ENCODE results near the gene NHLRC2.
"Not testable (repeated sequence)": the region's sequence is repeated elsewhere in the genome, so short reads cannot be mapped to it uniquely, and the experiment has no call there.

The NHLRC2 gene

DNA sequence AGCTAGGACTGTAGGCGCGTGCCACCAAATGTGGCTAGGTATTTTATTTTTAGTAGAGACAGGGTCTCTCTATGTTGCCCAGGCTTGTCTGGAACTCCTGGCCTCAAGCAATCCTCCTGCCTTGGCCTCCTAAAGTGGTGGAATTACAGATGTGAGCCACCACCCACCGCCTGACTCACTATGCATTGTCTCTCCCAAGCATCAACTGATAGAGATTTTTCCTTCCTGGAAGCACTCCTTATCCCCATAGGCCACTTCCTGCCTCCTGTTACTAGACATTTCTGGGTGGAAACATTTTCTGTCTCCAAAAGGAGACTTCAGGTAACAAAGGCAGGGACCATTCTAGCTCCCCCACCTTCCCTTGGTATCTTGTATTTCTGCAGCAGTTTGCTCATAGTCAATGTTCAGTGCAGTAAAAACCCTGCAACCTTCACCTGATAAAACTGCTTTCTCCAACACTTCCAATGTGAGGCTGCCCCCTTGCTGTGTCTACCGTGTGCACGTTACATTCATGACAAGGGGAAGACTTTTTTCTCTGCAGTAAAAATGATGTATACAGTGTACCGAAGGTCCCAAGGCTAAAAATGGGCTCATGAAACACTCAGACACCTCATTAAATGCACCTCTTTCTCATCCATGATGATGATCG is 84.9 kb downstream of the NHLRC2 start:
- DNase-seq (ENCODE audit: low read depth in 2 of 2): no peak

DNA sequence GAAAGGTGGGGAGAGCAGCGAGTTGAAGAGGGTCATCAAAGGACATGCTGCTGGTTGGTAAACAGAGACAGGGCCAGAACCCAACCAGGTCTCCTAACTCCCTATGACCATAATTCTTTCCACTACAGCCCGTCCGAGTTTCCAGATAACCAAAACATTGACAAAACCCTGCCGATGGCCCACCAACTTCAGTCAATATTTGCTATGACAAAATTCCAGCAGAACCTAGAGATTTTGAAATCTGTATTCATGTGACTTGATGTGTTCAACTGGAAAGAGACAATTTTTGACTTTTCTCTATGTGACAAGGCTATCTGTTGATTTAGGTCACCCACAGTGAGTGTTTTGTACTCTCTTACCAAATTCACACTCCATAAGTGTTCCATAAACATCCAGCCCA is 86.7 kb downstream of the NHLRC2 start:
- DNase-seq (ENCODE audit: low read depth in 2 of 2): no peak

DNA sequence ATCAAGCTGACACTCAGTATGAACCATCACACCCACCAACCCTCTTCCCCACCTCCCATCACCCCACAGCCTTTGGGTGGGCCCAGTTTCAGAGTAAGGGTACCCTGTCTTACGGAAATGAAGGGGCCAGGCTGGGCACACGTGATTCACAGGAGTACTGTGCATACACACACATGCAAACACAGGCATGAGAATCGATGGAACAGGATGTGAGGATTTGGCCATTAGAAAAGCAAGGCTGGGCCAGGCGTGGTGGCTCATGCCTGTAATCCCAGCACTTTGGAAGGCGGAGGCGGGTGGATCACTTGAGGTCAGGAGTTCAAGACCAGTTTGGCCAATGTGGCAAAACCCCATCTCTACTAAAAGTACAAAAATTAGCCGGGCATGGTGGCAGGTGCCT is 88.7 kb downstream of the NHLRC2 start:
- not testable (repeated sequence) for DNase-seq (ENCODE audit: low read depth in 2 of 2)

DNA sequence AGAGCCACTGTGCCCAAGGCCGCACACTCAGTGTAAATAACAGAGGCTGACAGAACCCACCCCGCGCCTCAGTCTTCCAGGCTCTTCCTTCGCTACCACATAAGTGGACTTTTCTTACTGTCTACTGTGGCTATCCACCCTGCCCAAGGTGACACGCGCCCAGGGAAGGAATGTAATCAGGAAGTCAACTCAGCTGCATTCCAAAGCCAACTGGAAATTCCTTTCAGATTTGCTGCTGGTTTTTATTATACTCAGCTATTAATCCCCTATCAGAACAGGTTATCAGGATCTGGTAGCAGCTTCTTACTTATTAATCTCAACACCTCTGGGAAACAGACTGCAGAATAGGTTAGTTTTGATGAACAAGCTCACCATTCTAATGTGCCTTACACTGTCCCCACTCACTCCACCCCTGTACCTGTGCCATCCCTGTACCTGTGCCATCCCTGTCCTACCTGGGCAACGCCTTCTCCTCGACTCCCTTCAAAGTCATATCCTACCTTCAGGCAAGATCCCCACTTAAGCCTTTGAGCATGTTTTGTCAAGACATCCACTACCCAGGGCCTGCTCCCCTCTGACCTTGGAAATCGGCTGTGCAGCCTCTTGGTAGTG is 90.7 kb downstream of the NHLRC2 start:
- DNase-seq (ENCODE audit: low read depth in 2 of 2): no peak

DNA sequence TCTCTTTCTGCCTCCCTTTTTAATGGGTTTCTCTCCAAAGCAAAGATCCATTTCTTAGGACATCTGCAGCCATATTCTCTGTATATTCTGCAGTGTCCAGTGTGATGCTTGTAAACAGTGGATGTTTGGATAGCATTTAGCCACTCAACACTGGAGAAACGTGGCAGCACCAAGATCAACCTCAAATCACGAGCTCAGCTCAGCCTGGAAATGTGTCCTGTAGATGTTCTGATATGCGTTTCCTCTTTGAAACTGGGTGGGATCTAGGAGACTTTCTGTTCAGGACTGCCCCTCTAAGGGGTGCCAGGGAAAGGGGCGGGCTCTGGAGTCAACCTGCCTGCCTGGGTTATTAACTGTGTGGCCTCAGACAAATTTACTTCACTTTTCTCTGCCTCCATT is 91.2 kb downstream of the NHLRC2 start:
- no peak for DNase-seq (ENCODE audit: low read depth in 2 of 2)

DNA sequence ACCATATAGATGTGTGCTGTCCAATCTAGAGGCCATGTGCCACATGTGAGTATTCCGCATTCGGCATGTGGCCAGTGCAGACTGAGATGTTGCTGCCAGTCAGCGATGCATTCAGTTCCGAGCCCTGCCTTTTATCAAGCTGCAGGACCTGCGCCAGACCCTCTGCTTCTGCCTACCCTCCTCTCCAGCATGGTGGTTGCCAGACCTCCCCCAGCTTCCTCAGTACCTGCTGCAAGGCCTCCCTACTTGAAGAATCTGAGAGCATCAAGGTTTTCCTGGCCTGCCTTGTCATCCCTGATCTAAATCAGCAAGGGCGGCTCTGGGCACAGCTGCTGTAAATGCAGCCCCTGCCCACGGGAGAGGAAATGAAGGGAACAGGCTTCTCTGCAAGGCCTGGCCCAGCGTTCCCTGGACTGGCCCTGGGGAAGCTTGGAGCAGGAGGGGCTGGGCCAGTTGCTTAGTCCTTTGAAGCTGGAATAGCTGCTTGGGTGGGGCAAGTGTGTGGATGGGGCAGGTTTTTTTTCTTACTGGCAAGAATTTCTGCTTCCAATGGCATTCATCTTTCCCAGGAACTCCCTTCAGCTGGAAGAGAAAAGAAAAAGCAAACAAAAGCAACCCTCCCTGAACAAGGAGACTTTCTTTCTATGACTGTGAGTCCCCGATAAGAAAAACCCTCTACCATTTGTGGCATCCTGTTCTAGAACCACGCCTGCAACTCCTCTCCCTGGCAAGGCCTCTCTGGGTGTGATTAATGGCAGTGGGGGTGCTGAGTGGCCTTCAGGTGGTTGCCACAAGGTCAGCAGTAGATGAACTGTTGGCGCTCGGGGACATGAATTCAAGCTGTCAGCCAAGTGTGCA is 93.0 kb downstream of the NHLRC2 start:
- DNase-seq (ENCODE audit: low read depth in 2 of 2): no peak

DNA sequence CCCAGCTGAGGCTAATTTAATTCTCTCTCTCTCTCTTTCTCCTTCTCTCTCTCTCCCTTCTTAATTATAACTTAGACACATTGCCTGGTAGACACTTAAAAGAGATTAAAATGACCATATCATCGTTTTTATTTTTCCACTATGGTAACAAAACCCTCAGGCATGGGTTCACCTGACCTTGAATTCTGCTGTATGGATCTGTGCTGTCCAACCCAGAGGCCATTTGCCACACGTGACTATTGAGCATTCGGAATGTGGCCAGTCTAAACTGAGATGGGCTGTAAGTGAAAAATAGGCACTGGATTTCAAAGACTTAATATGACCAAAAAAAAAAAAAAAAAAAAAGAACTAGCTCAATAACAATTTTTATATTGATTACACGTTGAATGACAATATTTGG is 93.6 kb downstream of the NHLRC2 start:
- no peak for DNase-seq (ENCODE audit: low read depth in 2 of 2)

DNA sequence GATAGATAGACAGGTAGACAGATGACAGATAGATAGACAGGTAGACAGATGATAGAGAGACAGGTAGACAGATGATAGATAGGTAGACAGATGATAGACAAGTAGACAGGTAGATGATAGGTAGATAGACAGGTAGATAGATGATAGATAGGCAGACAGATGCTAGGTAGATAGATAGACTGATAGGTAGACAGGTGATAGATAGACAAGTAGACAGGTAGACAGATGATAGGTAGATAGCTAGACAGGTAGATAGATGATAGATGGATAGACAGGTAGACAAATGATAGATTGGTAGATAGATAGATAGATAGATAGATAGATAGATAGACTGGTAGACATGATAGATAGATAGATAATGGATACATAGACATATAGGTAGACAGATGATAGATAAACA is 95.8 kb downstream of the NHLRC2 start:
- no peak for DNase-seq (ENCODE audit: low read depth in 2 of 2)

DNA sequence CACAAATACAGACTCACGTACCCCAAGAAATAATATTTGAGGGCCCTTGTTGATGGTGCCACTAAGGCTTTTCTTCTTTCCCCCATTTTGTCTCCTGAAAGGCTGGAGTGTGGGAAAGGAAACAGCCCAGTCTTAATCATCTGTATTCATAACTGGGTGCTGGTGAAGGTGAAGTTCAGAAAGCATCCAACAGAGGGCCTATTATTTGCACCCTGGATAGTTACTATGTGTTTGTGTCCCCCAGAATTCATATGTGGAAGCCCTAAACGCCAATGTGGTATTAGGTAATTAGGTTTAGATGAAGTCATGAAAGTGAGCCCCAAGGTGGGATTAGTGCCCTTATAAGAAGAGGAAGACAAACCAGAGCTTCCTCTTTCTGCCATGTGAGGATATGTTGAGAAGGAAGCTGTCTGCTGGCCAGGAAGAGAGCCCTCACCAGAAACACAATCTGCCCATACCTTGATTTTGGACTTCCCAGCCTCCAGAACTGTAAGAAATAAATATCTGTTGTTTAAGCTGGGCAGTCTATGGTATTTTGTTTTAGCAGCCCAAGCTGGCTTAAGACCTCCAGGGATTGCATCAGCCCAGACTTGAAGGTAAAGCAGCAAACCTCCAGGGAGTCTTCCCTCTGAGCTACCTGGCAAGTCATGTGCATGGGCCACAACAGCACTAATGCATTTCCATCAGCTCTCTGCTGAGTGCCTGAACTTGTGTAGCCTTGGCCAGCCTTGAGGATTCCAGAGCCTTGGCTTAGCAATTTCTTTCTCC is 99.2 kb downstream of the NHLRC2 start:
- no peak for DNase-seq (ENCODE audit: low read depth in 2 of 2)

DNA sequence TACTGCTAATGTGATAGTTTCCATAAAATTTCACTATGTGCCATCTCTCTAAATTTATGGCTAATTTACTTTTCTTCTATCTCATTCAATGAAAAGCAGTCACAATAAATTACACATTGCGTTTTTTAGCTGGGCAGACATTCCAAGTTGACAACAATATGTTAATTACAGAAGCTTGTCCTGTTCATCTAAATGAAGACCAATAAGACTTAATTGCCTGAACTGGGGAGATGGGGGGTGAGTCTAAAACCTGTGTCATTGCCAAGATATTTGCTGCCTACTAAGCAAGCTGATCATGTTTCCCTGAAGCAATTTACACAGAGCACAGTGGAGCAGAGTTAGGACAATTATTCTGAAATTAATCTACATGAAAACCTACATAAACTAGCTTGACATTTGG is 99.9 kb downstream of the NHLRC2 start:
- DNase-seq (ENCODE audit: low read depth in 2 of 2): no peak

DNA sequence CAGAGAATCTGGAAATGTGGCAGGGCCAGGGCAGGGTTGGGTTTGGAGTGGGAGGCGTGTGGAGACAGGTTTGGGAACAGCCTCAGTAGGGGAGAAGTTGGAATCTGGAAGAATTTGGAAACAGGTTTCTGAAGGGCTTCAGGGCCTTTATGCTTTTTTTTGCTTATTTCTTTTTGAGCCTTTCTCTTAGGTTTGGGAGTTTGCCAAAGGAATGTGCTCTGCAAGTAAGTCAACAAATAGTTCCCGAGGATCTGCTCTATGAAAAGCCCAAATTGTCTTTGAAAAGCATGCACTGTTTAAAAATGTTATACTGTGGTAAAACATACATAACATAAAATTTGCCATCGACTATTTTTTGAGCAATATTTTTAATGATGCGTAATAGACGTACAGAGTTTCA is 102.6 kb downstream of the NHLRC2 start:
- DNase-seq (ENCODE audit: low read depth in 2 of 2): no peak

DNA sequence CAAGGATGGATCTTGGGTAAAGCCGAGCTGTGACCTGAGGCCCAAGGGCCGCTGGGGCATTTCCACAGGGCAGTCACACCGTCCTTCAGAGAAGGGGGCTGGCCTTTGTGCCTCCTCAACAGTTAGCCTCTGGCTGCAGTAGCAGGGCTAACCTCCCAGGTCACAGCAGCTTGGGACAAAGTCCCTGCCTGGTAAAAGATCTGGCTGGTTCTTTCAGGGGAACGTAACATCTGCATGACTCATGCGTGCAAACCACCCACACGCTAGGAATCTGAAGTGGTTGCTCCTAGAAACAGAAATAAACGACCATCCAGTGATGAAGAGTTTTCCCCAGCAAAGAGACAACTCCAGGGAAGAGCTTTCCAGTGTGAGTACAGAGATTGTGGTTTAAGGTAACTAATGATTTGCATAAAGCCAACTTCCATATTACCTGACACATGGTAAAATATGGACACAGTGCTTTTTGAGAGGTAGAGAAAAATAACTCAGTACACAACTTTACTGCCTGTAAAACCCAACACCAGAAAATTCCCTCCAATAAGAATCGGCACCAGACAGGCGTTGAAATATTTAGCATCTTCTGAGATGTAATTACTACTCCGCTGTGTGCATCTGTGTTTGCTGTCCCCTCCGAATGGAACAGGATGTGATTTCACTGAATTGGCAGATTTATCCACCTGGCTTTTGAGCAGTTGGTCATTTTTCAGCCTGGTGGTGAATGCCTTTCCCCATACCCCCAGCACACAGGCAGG is 104.3 kb downstream of the NHLRC2 start:
- DNase-seq (ENCODE audit: low read depth in 2 of 2): no peak

DNA sequence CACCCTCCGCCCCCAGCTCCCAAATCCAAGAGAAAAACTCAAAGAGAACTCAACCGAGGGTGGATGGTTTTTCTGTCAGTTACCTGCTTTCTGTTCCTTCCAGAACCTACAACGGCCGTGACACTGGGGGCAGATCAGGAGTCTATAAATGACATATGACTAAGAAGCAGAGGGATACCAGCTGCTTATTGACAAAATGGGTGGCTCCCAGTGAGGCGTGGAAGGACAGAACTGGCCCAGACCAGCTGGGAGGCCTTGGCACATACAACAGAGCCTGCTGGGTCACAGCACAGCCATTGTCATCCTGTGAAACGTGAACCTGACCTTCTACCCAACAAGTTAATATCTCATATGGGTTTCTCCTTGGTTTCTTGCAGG is 104.9 kb downstream of the NHLRC2 start:
- DNase-seq (ENCODE audit: low read depth in 2 of 2): no peak

DNA sequence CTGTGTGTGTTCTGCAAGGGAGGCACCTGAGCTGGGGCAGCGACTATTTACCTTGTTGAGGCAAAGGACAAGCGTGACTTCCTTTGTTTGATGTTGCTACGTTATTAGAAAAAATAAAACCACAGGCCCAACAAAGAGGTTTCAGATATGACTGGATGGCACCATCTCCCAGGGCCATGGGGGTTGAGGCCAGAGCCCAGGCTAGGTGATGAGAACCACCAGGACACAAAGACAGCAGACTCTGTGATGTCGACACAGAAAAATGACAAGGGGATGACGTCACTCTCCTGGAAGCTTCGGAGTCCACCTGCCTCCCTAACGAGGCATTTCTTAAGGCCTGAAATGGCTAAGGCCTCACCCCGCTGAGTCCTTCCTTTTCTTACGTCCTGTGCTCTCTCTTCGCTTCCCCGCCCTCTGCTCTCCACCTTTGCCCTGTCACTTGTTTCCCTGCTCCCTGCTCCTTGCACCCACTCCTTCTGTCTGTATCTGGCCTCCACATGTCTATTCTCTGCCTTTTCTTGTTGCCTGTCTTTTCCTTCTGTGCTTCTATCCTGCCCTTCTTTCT is 106.2 kb downstream of the NHLRC2 start:
- no peak for DNase-seq (ENCODE audit: low read depth in 2 of 2)

DNA sequence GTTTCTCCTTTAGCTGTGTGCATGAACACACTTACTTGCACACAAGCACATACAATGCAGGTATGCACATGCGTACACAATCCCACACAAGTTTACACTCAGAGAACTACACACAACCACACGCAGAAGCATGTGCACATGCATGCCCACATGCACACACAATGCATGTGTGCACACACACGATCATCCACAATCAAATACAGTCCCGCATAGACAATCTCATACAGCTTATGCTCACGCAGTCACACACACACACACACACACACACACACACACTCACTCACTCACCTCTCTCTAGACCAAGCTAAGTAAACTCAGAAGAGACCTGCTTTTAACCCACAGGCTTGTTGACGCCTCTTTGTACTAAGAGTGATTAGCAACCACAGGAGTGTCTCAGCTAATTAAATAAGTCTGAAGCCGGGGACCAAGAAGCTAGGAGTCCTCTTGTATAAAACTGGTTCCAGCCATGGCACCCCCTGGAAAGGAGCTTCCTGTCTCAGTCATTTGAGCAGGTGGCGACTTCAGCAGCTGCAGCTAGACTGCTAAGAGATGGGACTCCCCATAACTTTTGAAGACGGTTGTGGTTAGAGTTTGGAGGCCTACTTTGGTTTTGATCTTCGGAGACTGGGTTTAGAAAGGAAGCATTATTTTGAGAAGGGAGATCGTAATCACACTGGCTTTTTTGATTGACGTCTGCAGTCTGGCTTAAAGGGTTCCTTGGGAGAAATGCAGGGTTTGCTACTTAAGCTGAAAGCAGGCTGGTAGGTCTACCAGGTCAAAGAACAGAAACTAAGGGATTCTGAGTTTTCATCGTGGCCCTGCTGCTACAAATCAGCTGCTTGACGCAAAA is 106.9 kb downstream of the NHLRC2 start:
- DNase-seq (ENCODE audit: low read depth in 2 of 2): peak; percentile 30 to 43

DNA sequence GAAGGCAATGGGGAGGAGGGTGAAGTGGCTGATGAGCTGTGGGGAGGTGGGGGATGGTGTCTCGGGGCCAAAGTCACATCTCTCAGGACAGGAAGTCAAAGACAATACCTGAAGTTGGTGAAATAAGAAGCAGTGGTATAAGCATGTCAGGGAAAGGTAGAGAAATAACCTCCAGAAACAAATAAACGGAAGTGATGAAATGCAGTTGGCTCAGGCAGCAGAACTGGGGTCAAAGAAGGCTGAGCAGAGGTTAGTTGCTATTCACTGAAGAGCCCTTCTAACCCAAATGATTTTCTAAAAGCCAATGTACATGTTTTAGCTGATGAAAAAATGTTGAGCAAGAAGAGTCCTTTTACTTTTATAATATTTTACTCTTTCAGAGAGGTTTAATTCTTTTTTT is 110.6 kb downstream of the NHLRC2 start:
- no peak for DNase-seq (ENCODE audit: low read depth in 2 of 2)

DNA sequence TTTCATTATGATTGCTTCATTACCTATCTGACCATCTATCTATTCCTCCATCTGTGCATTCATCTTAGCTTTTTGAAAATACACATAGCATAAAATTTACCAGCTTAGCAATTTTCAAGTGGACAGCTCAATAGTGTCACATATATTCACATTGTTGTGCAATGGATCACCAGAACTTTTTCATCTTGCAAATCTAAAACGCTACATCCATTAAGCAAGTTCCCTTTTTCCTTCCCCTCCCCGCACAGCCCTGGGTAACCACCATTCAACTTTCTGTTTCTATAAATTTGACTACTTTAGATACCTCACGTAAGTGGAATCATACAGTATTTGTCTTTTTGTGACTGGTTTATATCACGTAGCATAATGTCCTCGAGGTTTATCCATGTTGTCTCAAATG is 111.2 kb downstream of the NHLRC2 start:
- no peak for DNase-seq (ENCODE audit: low read depth in 2 of 2)
